ENCODE measurements around the gene PDF.
A peak's percentile ranks its signal among the peaks of the same experiment; 100 is the strongest.

Gene PDF

GRCh38 chr16:69339289-69340094, 9.1 kb upstream of the PDF start, which contains the start of the genes COG8 and NIP7:
COG8 (minus strand) TSS chr16:69339564; CDS start chr16:69339552, 12 bp downstream.
NIP7 (plus strand) TSS chr16:69339772; CDS start chr16:69339830, 58 bp downstream.
- peak; percentile 99 for DNase-seq (ENCODE audit: low read depth)

DNA sequence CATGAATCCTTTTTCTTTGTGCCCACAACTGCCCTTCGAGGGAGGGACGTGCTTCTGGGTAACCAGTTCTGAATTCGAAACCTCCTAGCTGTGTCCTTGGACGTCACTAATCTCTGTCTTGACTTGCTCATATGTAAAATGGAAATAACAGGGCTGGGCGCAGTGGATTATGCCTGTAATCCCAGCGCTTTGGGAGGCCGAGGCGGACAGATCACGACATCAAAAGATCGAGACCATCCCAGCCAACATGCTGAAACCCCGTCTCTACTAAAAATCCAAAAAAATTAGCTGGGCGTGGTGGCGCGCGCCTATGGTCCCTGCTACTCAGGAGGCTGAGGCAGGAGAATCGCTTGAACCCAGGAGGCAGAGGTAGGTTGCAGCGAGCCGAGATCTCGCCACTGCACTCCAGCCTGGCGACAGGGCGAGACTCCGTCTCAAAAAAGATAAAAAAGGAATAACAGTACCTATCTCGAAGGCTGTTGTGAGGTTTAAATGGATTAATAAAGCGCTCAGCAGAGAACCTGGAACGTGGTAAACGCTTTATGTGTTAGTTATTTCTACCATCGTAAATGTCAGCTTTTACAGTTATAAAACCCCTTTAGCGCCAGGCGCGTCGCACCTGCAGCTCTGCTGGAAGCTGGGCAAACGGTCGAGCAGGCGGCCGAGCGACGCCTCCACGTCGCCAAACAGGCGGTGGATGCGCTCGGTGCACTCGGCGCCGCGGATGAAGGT, 8.3 kb upstream of the PDF start:
- no peak for DNase-seq (ENCODE audit: low read depth)

DNA sequence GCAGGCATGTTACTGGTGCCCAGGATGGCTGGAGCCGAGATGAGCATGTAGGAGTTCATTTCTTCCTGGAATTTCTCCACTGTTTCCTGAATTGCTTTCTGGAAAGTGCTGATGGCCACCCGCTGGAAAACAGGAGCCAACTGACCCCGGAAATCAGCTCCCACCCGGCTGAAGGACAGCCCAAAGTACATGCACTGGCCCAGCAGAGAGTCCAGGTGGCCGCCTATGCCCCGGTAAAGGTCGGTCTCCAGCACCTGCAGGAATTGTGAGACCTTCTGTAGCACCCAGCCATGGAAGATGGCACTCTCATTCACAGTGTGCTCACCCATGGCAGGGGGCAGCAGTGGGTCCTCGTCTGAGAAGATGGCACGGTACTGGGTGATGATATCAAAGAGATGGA, 4.3 kb upstream of the PDF start:
- DNase-seq (ENCODE audit: low read depth) = no peak

GRCh38 chr16:69329369-69330285, 761 bp downstream of the PDF start:
- DNase-seq (ENCODE audit: low read depth) = peak; percentile 34

- peak; percentile 42 for DNase-seq (ENCODE audit: low read depth)
Observed at GRCh38 chr16:69328854-69329316, 1.5 kb downstream of the PDF start.

DNA sequence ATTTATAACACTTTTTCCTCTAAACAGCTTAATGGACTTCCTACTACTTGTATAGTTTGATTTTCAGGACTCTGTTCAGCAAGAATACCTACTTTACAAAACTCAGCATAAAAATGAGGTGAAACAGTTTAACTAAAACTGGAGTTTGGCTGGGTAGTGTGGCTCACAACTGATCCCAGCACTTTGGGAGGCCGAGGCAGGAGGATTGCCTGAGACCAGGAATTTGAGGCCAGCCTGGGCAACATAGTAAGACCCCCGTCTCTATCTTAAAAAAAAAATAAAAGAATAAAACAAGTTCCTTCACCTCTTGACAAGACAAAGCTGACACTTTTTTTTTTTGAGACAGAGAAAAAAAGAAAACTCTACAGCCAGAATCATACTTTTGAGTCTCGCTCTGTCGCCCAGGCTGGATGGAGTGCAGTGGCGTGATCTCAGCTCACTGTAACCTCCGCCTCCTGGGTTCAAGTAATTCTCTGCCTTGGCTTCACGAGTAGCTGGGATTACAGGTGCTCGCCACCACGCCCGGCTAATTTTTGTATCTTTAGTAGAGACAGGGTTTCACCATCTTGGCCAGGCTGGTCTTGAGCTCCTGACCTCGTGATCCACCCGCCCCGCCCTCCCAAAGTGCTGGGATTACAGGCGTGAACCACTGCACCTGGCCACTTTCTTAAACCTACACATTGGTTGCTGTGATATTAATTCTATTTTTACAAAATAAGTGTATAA, 2.6 kb downstream of the PDF start:
- DNase-seq (ENCODE audit: low read depth) = no peak

- no peak for DNase-seq (ENCODE audit: low read depth)
Observed at GRCh38 chr16:69326172-69326873, 4.1 kb downstream of the PDF start.

DNA sequence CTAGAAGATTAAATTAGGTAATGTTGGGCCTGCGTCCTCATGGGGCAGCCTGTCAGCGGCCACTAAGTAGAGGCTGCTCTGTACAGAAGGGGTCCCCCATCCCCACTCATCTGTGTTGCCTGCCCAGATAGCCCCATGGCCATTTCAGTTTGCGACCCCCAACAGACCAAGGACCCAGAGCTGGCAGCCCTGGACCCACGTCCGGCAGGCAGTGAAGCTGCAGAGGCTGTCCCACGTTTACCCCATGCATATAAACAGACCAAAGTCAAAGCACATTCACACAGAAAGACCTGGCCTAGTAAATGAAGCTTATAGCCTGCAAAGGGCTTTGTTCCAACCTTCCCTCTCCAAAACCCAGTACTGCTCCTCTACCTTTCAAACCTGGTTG, 4.6 kb downstream of the PDF start:
- DNase-seq (ENCODE audit: low read depth) = no peak

- no peak for DNase-seq (ENCODE audit: low read depth)
Observed at GRCh38 chr16:69324585-69325253, 5.7 kb downstream of the PDF start.

DNA sequence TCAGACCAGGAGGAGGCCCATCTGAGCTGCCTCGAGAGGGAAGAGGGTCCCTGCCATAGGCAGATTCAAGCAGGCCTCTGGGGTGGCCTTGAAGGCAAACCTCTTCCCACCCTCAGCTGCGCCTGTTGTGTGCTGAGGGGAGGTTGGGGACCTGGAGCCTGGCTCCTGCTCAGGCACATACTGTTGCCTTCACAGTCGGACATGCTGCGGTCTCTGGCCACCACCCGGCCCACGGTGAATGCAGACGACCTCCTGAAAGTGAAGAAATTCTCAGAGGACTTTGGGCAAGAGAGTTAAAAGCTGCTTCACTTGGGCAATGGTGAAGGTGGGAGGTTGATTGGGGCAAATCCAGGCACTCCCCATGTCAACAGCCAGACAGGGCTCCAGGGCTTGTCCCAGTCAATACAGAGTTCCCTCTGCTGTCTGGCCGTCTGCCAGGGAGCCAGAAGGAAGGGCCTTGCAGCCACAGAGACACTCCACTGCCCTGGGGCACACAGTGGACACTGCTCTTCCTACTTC, 6.3 kb downstream of the PDF start:
- no peak for DNase-seq (ENCODE audit: low read depth)

GRCh38 chr16:69323415-69323814, 7.0 kb downstream of the PDF start:
- no peak for DNase-seq (ENCODE audit: low read depth)

DNA sequence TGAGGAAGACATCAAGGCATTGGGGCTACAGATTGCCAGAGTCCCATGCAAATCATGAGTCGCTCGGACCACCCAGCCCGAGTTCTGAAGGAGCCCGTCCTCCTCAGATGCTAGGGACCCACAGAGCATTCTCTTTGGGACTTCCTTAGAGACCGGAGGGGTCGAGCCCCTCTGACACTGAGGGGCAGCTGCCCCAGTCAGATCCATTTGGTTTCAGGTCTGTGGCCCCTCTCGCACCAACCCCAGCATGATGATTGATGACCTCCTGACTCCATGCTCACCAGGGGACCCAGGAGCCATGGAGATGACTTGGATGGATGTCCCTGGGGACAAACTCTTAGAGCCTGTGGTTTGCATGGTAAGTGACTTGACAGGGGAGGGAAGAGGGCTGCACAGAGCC, 8.0 kb downstream of the PDF start:
- no peak for DNase-seq (ENCODE audit: low read depth)

GRCh38 chr16:69321080-69321479, 9.3 kb downstream of the PDF start:
- DNase-seq (ENCODE audit: low read depth) = no peak

DNA sequence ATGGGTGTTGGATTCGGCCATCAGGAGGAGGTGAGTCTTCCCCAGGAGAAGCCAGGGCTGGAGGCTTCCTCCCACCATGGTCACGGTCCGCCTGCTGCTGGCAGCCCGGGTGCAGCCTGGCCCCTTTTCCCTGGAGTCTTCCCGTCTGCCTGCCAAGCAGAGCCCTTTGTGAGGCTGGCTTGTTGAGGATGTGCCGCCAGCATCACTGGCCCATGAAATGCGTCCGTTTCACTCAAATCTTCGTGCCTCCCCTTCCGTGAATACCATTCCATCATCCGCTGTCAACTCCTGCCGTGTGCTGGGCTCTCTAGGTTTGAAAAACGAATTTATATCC, 9.7 kb downstream of the PDF start:
- DNase-seq (ENCODE audit: low read depth) = no peak

GRCh38 chr16:69319826-69320739, 10.3 kb downstream of the PDF start:
- no peak for DNase-seq (ENCODE audit: low read depth)

GRCh38 chr16:69319381-69319780, 11.0 kb downstream of the PDF start:
- no peak for DNase-seq (ENCODE audit: low read depth)

DNA sequence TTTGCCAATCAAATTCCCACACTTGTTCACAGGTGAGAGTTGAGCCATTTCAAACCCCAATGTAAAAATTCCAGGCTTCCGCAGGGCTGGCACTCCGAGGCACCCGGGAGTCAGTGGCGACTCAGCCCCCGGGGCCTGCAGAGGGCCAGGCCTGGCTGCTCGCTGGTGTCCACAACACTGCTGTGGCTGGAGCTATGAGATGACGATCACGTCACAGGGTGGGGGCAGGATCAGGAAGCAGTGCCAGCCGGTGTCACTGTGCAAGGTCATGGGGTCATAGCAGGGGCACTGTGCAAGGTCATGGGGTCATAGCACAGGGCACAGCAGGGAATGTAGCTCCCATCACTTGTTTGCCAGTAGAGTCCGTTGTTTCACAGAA, 11.5 kb downstream of the PDF start:
- DNase-seq (ENCODE audit: low read depth) = no peak

DNA sequence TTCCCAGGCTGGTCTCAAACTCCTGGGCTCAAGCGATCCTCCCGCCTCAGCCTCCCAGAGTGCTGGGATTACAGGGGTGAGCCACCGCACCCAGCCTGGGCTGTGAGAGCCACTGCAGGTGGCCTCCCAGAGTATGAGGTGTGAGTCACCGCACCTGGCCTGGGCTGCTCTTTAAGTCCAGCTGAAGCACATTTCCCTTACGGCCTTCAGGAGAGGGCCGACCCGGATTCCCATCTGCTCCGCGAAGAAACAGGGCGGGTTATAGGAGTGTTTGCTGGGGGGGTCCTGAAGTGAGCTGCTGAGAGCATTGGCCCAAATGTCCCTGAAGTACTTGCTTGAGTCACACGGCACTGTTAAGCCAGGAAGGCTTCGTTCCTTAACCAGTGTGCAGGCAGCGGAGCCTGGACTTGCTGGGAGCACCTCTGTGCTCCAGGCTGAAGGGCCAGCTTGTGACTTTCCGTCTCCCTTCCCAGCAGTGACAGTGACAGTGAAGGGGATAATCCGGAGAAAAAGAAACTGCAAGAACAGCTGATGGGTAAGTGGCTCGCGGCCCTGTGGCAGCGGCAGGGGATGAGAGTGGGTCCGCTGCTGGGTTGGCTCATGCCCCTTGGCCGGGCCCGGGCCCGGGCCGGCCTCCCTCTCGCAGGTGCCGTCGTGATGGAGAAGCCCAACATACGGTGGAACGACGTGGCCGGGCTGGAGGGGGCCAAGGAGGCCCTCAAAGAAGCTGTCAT, 12.0 kb downstream of the PDF start:
- no peak for DNase-seq (ENCODE audit: low read depth)
